HEK293 (cell line): ENCODE data around the gene ARRB2.

Source experiments
- CTCF ChIA-PET: fragments of 350-600 bp; formaldehyde crosslinking; extraction: SDS; loops from one replicate; lab custom pipeline; 2021; ENCODE audit warnings: antibody characterized with exemption; lab: Yijun Ruan, JAX
- POLR2A ChIA-PET: fragments of 300-600 bp; formaldehyde crosslinking; extraction: SDS; loops from one replicate; lab custom pipeline; 2020; ENCODE audit warnings: antibody characterized with exemption, inconsistent platforms; lab: Yijun Ruan, JAX
- H3K27ac ChIP-seq: fragments of 200-500 bp; sonication (Bioruptor generic); 2 replicates; pipeline ENCODE4 v1.5.1; 2014; ENCODE audit warnings: low read depth, low read length, control low read depth, inconsistent platforms; ENCODE audit errors: extremely low read depth
- H3K36me3 ChIP-seq, 2 experiments: fragments of 200-500 bp in 1 of 2; sonication (Bioruptor generic) in 1 of 2; 1 replicate in 1 of 2; 2 replicates in 1 of 2; pipeline ENCODE4 v1.5.1; 2014 to 2017; ENCODE audit warnings: inconsistent platforms in 2 of 2, low read length in 2 of 2; ENCODE audit not compliant: control insufficient read depth in 2 of 2, insufficient read depth in 1 of 2
- H3K4me1 ChIP-seq: fragments of 200-500 bp; sonication (Bioruptor generic); 2 replicates; pipeline ENCODE4 v1.5.1; 2014; ENCODE audit warnings: mild to moderate bottlenecking, low read length, inconsistent platforms; ENCODE audit not compliant: control insufficient read depth, insufficient read depth
- H3K4me3 ChIP-seq: 2 replicates; pipeline ENCODE4 v1.5.1; 2011; ENCODE audit warnings: low read depth, mild to moderate bottlenecking, control low read depth, low read length, moderate library complexity
- H3K9me3 ChIP-seq: fragments of 200-500 bp; sonication (Bioruptor generic); 2 replicates; pipeline ENCODE4 v1.5.1; 2014; ENCODE audit warnings: low read depth, low read length, inconsistent platforms; ENCODE audit not compliant: control insufficient read depth, insufficient read depth
- GFI1B ChIP-seq: fragments of 450-650 bp; formaldehyde crosslinking; IDR thresholded peaks from 2 replicates; pipeline ENCODE4 v1.5.1; 2016; ENCODE audit warnings: missing biosample characterization, missing genetic modification characterization
- GLI4 ChIP-seq: fragments of 450-650 bp; formaldehyde crosslinking; IDR thresholded peaks from 2 replicates; pipeline ENCODE4 v1.5.1; 2016; ENCODE audit warnings: missing biosample characterization, missing genetic modification characterization
- GLIS1 ChIP-seq: fragments of 450-650 bp; formaldehyde crosslinking; IDR thresholded peaks from 2 replicates; pipeline ENCODE4 v1.5.1; 2016; ENCODE audit warnings: missing biosample characterization, missing genetic modification characterization
- KLF10 ChIP-seq: fragments of 450-650 bp; IDR thresholded peaks from 2 replicates; pipeline ENCODE4 v1.5.1; 2018; ENCODE audit warnings: missing biosample characterization, mild to moderate bottlenecking, missing genetic modification characterization
- SP2 ChIP-seq: fragments of 450-650 bp; formaldehyde crosslinking; IDR thresholded peaks from 2 replicates; pipeline ENCODE4 v1.5.1; 2016; ENCODE audit warnings: missing biosample characterization, missing genetic modification characterization
- ZBTB17 ChIP-seq: fragments of 450-650 bp; formaldehyde crosslinking; IDR thresholded peaks from 2 replicates; pipeline ENCODE4 v1.5.1; 2016; ENCODE audit warnings: missing biosample characterization, missing genetic modification characterization
- ZNF138 ChIP-seq: fragments of 450-650 bp; formaldehyde crosslinking; IDR thresholded peaks from 2 replicates; pipeline ENCODE4 v1.5.1; 2016; ENCODE audit warnings: missing biosample characterization, missing genetic modification characterization, borderline replicate concordance
- ZNF335 ChIP-seq: fragments of 450-650 bp; formaldehyde crosslinking; conservative IDR thresholded peaks from 2 replicates; pipeline ENCODE4 v1.5.1; 2016; ENCODE audit warnings: missing biosample characterization, missing genetic modification characterization
- ZNF549 ChIP-seq: fragments of 450-650 bp; IDR thresholded peaks from 2 replicates; pipeline ENCODE4 v1.5.1; 2018; ENCODE audit warnings: missing biosample characterization, missing genetic modification characterization, mild to moderate bottlenecking, inconsistent platforms, moderate library complexity
- ZNF561 ChIP-seq: fragments of 450-650 bp; IDR thresholded peaks from 2 replicates; pipeline ENCODE4 v1.5.1; 2018; ENCODE audit warnings: missing biosample characterization, missing genetic modification characterization, borderline replicate concordance
- ZNF626 ChIP-seq: fragments of 450-650 bp; sonication (Bioruptor Pico); formaldehyde crosslinking; IDR thresholded peaks from 2 replicates; pipeline ENCODE4 v1.5.1; 2018; ENCODE audit warnings: missing biosample characterization, missing genetic modification characterization, inconsistent platforms
- TF ChIP-seq, protein P1 (sequence below): fragments of 450-650 bp; formaldehyde crosslinking; IDR thresholded peaks from 2 replicates; pipeline ENCODE4; 2016; ENCODE audit warnings: missing biosample characterization, missing genetic modification characterization
- TF ChIP-seq, protein P2 (sequence below): fragments of 450-650 bp; formaldehyde crosslinking; IDR thresholded peaks from 2 replicates; pipeline ENCODE4 v1.5.1; 2017; ENCODE audit warnings: missing biosample characterization, missing genetic modification characterization
- TF ChIP-seq, protein P3 (sequence below): fragments of 450-650 bp; formaldehyde crosslinking; IDR thresholded peaks from 2 replicates; pipeline ENCODE4 v1.5.1; 2016; ENCODE audit warnings: missing biosample characterization, missing genetic modification characterization
- TF ChIP-seq, protein P4 (sequence below): fragments of 450-650 bp; formaldehyde crosslinking; IDR thresholded peaks from 2 replicates; pipeline ENCODE4 v1.5.0; 2017; ENCODE audit warnings: missing biosample characterization, missing genetic modification characterization, borderline replicate concordance
- TF ChIP-seq, protein P5 (sequence below): fragments of 450-650 bp; formaldehyde crosslinking; IDR thresholded peaks from 2 replicates; pipeline ENCODE4 v1.5.1; 2016; ENCODE audit warnings: missing biosample characterization, missing genetic modification characterization

Gene ARRB2

DNA sequence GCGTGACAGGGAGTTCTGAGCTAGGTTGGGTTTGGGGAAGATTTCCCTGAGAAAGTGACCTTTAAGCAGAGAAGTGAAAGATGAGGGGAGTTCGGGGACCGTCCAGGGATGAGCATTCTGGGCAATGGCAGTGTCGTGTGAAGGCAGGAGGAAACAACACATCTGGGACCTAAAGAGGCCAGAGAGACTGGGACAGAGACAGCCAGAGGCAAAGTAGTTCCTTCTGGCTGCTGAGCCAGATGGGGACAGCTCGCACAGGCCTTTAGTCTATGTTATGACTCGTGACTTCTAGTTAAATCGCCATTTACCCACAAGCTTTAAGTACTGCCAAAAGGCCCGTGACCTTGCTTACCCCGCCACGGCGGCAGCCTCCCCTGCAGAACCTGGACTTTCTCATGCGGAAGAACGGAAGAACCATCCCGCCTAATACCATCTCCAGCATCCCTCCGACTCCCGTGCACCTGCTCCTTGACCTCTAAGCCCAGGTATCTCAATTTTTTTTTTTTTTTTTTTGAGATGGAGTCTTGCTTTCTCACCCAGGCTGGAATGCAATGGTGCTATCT lies 12.3 kb downstream of the ARRB2 start (continued):
- TF ChIP-seq, protein P1, sequence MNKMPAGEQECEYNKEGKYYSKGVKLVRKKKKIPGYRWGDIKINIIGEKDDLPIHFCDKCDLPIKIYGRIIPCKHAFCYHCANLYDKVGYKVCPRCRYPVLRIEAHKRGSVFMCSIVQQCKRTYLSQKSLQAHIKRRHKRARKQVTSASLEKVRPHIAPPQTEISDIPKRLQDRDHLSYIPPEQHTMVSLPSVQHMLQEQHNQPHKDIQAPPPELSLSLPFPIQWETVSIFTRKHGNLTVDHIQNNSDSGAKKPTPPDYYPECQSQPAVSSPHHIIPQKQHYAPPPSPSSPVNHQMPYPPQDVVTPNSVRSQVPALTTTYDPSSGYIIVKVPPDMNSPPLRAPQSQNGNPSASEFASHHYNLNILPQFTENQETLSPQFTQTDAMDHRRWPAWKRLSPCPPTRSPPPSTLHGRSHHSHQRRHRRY: no peak
- TF ChIP-seq GLIS1 (tag by site-specific recombination) (no peak), ZNF549 (tag by site-specific recombination) (no peak), GFI1B (tag by site-specific recombination) (no peak), KLF10 (tag by site-specific recombination) (no peak), SP2 (no peak), ZNF561 (no peak), GLI4 (tag by site-specific recombination) (no peak), ZNF626 (tag by site-specific recombination) (no peak)
- TF ChIP-seq, protein P2, sequence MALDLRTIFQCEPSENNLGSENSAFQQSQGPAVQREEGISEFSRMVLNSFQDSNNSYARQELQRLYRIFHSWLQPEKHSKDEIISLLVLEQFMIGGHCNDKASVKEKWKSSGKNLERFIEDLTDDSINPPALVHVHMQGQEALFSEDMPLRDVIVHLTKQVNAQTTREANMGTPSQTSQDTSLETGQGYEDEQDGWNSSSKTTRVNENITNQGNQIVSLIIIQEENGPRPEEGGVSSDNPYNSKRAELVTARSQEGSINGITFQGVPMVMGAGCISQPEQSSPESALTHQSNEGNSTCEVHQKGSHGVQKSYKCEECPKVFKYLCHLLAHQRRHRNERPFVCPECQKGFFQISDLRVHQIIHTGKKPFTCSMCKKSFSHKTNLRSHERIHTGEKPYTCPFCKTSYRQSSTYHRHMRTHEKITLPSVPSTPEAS: no peak
- TF ChIP-seq, protein P3, sequence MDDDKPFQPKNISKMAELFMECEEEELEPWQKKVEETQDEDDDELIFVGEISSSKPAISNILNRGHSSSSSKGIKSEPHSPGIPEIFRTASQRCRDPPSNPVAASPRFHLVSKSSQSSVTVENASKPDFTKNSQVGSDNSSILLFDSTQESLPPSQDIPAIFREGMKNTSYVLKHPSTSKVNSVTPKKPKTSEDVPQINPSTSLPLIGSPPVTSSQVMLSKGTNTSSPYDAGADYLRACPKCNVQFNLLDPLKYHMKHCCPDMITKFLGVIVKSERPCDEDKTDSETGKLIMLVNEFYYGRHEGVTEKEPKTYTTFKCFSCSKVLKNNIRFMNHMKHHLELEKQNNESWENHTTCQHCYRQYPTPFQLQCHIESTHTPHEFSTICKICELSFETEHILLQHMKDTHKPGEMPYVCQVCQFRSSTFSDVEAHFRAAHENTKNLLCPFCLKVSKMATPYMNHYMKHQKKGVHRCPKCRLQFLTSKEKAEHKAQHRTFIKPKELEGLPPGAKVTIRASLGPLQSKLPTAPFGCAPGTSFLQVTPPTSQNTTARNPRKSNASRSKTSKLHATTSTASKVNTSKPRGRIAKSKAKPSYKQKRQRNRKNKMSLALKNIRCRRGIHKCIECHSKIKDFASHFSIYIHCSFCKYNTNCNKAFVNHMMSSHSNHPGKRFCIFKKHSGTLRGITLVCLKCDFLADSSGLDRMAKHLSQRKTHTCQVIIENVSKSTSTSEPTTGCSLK (tag by site-specific recombination): no peak
- TF ChIP-seq, protein P4, sequence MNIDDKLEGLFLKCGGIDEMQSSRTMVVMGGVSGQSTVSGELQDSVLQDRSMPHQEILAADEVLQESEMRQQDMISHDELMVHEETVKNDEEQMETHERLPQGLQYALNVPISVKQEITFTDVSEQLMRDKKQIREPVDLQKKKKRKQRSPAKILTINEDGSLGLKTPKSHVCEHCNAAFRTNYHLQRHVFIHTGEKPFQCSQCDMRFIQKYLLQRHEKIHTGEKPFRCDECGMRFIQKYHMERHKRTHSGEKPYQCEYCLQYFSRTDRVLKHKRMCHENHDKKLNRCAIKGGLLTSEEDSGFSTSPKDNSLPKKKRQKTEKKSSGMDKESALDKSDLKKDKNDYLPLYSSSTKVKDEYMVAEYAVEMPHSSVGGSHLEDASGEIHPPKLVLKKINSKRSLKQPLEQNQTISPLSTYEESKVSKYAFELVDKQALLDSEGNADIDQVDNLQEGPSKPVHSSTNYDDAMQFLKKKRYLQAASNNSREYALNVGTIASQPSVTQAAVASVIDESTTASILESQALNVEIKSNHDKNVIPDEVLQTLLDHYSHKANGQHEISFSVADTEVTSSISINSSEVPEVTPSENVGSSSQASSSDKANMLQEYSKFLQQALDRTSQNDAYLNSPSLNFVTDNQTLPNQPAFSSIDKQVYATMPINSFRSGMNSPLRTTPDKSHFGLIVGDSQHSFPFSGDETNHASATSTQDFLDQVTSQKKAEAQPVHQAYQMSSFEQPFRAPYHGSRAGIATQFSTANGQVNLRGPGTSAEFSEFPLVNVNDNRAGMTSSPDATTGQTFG (tag by site-specific recombination): no peak
- TF ChIP-seq, all 188 proteins: peak for 0

DNA sequence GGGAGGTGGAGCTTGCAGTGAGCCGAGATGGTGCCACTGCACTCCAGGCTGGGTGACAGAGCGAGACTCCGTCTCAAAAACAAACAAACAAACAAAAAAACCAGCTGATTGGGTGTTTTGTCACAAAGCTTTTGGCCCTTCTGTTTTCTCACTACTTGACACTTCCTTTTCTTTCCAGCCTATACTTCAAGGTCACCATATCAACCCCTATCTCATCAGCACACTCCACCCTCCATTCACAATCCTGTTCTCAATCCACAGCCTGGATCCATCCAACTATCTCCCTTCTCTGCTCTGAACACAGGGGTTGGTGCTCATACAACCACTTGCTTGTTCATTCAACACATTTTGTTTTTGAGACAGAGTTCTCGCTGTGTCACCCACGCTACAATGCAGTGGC lies 14.2 kb downstream of the ARRB2 start:
- Histone ChIP-seq H3K4me3 (no peak overlapping the region), H3K27ac (no peak overlapping the region), H3K36me3 (peaks cover 0 to 11% of the 10 kb centered on the region in 2 experiments; a peak in 2 of 3 replicates), H3K9me3 (no peaks in the 10 kb centered on the region), H3K4me1 (peaks cover 23% of the 10 kb centered on the region)
- CTCF ChIA-PET: no interaction called here
- TF ChIP-seq, protein P5, sequence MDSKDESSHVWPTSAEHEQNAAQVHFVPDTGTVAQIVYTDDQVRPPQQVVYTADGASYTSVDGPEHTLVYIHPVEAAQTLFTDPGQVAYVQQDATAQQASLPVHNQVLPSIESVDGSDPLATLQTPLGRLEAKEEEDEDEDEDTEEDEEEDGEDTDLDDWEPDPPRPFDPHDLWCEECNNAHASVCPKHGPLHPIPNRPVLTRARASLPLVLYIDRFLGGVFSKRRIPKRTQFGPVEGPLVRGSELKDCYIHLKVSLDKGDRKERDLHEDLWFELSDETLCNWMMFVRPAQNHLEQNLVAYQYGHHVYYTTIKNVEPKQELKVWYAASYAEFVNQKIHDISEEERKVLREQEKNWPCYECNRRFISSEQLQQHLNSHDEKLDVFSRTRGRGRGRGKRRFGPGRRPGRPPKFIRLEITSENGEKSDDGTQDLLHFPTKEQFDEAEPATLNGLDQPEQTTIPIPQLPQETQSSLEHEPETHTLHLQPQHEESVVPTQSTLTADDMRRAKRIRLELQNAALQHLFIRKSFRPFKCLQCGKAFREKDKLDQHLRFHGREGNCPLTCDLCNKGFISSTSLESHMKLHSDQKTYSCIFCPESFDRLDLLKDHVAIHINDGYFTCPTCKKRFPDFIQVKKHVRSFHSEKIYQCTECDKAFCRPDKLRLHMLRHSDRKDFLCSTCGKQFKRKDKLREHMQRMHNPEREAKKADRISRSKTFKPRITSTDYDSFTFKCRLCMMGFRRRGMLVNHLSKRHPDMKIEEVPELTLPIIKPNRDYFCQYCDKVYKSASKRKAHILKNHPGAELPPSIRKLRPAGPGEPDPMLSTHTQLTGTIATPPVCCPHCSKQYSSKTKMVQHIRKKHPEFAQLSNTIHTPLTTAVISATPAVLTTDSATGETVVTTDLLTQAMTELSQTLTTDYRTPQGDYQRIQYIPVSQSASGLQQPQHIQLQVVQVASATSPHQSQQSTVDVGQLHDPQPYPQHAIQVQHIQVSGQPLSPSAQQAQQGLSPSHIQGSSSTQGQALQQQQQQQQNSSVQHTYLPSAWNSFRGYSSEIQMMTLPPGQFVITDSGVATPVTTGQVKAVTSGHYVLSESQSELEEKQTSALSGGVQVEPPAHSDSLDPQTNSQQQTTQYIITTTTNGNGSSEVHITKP (tag by site-specific recombination): peak; percentile 65
- peak; percentile 97 for TF ChIP-seq ZBTB17 (tag by site-specific recombination)
- TF ChIP-seq ZNF138 (tag by site-specific recombination): no peak
- TF ChIP-seq ZNF335: no peak
- no peak for TF ChIP-seq GLIS1 (tag by site-specific recombination)
- POLR2A ChIA-PET: no interaction called here
